Measurements from ENCODE around the gene ELF5.
A peak's percentile ranks its signal among the peaks of the same experiment; 100 is the strongest.

ELF5 gene

DNA sequence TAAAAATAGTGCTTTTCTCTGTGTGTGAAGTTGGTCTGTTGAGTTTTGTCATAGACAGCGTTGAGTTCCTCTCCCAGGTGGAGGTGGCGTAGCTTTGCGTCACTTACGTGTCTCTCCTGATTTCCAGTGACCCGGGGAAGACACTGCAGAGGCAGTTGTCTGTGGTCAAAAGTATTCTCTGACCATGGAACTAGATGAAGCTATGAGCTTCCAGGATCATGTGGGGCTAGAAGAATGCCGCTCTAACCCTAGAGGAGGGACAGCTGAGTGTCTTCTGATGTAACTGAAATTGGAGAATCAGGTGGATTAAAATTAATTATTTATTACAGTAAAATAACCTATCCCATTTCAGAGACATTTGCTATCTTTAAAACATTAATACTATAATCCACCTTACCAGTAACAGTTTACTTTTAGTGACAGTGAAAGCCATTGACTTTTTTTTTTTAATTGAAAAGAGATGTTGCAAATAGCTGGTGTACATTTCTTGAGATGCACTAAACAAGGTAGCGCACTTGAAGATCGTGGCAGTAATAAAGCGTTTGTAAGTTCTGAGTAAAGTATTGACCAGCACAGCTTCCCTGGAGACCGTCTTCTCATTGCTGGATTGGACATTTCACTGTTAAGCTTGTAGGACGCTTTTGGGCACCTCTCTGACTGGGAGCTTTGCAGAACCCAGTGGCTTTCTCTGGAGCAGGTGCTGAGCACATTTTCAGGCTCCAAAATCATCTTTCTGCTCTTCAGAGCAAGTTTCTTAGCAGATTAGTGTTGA lies 65.2 kb downstream of the ELF5 start:
- no peak for DNase-seq

DNA sequence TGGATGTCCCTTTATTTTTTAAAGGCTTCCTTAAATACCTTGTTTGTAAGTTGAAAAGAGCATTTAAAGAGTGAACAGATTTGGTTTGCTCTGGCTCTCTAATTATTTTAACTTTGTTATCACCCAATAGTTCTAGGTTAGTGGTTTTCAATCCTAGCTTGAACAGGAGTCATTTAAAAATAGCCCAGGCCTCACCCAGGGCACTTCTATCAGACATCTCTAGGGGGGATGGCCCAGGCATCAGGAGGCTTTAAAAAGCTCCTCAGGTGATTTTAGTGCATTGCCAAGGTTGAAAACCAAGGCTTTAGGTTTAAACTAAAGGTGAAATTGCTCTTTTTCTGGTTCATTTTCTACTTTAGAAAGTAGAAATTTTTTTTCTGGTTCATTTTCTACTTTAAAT lies 66.5 kb downstream of the ELF5 start:
- no peak for DNase-seq

DNA sequence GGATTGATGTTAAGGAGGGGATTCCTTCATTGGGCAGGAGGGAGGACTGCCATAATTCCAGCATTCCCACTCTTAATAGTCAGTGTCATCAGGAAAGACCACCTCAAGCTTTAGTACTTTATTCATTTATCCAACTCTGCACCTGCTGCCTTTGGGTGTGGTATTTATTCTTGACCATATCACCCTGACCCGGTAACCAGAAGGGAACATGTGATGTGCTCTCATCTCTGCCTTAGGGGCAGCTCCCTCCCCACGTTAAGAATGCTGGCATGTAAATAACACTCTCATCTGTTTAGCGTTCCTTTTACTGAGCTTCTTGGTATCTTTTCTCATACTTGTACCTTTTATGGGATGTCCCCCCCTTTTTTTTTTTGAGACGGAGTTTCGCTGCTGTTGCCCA lies 67.2 kb downstream of the ELF5 start:
- no peak for DNase-seq

DNA sequence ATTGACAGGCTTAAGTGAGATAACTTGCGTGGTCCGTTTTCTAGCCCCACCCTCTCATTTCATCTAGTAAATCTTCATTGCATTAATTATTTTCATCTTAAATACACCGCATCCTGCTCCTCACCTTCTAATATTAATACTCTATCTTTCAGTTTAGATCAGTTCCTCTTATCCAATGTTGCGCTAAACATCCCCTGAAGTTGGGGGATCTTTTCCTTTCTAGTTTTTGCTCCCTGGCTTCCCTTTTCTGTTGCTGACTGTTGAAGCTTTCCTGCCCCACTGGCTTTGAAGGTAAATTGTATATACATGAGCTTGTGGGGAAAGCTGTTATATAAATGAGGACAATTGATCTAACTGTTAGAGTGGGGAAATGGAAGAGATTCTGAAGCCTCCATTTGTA lies 67.6 kb downstream of the ELF5 start:
- no peak for DNase-seq

GRCh38 chr11:34444428-34444827 lies 69.2 kb downstream of the ELF5 start:
- DNase-seq: no peak

DNA sequence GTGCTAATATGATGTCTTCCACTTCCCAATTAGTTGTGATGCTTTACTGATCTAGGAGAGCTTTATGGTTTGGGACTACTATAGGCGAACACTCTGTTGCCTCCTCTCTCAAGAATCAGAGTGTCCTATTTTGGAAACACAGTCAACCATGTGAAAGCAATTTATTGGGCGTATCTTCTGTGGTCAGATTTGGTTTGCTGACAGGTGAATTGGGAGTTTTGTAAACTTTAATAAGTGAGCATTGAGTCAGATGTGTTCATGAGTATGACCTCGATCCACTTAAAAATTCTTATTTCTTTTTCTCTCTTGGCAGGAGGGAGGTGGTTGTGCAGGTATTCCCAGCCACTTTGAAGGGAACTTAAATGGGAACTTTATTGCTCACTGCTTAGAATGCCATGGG lies 70.5 kb downstream of the ELF5 start:
- no peak for DNase-seq

GRCh38 chr11:34441814-34442213 lies 71.8 kb downstream of the ELF5 start:
- no peak for DNase-seq

GRCh38 chr11:34439610-34440198 lies 73.9 kb downstream of the ELF5 start:
- DNase-seq: no peak

- DNase-seq: peak; percentile 96 to 97
Measured at GRCh38 chr11:34438529-34439507, 74.8 kb downstream of the ELF5 start, which contains the start of gene CAT. Gene CAT (plus strand): TSS chr11:34438934. CDS start chr11:34439014, 80 bp downstream.

DNA sequence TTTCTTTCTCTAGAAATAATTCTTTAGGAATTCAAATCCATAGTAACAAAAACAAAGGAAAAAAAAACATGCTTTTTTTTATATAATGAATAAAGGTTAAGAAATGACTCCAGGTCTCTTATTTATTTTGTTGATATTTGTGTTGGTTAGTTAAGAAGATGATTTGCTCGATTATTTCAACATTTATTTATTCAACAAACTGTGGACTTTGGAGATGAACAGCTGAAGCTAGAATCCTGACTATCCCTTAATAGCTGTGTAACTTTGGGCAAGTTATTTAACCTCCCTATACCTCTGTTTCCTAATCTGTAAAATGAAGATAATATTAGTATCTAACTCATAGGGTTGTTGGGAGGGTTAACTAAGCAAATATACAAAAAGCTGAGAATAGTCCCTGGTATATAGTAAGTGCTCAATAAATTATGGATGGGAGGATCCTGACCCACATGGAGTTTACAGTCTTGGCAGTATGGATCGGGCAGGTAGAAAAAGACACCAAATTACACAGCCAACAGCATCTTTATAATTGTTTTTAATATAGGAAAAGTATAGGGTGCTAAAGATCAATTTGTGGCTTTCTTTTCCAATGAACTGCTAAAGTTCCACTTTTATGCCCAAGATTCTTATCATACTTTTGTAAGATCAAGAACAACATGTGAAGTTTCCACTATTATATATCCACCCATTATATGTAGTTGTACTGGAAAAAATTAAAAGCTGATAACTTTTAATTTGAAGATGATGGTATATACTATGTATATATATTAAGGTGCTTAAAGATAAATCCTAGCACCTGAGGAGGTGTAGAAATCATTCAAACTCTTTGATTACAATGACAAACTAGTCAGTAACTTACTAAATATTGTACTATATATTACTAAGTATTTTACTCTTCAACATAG lies 76.1 kb downstream of the ELF5 start:
- no peak for DNase-seq

GRCh38 chr11:34433899-34434298 lies 79.7 kb downstream of the ELF5 start:
- no peak for DNase-seq

- no peak for DNase-seq
Measured at GRCh38 chr11:34432822-34433221, 80.8 kb downstream of the ELF5 start.

DNA sequence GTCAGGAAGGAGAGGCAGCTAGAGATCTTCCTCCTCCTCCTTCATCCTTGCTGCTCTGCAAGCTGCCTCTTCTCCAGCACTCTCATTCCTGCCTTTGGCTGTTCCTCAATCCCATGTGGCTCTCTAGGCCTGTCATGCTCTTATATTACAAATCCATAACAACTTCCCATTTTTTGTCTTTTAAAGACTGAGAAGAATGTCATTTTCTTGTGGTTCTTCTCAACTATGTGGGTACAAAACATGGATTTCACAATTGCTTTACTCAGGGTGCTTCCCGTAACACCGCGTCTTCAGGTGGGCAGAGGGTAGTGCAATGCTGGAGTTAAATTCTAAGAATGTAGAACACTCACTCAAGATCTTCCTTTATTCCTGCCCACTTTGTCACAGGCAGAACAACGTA lies 81.6 kb downstream of the ELF5 start:
- no peak for DNase-seq
